Mesothelial cell of epicardium (in vitro differentiated cells): ENCODE data around the gene LPGAT1. TPM values are rescaled to one million over a fixed set of nuclear protein-coding genes. Genes with fewer than 3 reads are reported as not detected.

Experiments
- DNase-seq, 2 experiments: peaks; one replicate each; pipeline ENCODE4 v3.0.0; 2021; ENCODE audit warnings: low spot score in 2 of 2; ENCODE audit not compliant: unreplicated experiment in 2 of 2
- H3K27ac Mint-ChIP-seq: 2 replicates; pipeline ENCODE4 v1.8.0; 2021; ENCODE audit warnings: mixed read lengths
- H3K27me3 Mint-ChIP-seq: 2 replicates; pipeline ENCODE4 v1.8.0; 2021; ENCODE audit warnings: low read depth, mixed read lengths
- H3K36me3 Mint-ChIP-seq: 2 replicates; pipeline ENCODE4 v1.8.0; 2021; ENCODE audit warnings: mixed read lengths
- H3K4me1 Mint-ChIP-seq: 2 replicates; pipeline ENCODE4 v1.8.0; 2021; ENCODE audit warnings: mixed read lengths
- H3K4me3 Mint-ChIP-seq: 2 replicates; pipeline ENCODE4 v1.8.0; 2021; ENCODE audit warnings: mild to moderate bottlenecking, moderate library complexity, mixed read lengths
- H3K9me3 Mint-ChIP-seq: 2 replicates; pipeline ENCODE4 v1.8.0; 2021; ENCODE audit warnings: mixed read lengths
- total RNA-seq: library from RNA; stranded (reverse); gene quantifications from 3 replicates; pipeline ENCODE4 v1.2.1, GENCODE V29; 2021
- TF ChIP-seq, protein P1 (sequence below): fragments of 200-600 bp; sonication (generic); IDR thresholded peaks from one replicate; pipeline ENCODE4 v1.5.0; 2021; ENCODE audit warnings: antibody characterized with exemption; ENCODE audit not compliant: unreplicated experiment

Gene LPGAT1
- total RNA-seq, 1 donor from 2014 or later, result 29.8 TPM

DNA sequence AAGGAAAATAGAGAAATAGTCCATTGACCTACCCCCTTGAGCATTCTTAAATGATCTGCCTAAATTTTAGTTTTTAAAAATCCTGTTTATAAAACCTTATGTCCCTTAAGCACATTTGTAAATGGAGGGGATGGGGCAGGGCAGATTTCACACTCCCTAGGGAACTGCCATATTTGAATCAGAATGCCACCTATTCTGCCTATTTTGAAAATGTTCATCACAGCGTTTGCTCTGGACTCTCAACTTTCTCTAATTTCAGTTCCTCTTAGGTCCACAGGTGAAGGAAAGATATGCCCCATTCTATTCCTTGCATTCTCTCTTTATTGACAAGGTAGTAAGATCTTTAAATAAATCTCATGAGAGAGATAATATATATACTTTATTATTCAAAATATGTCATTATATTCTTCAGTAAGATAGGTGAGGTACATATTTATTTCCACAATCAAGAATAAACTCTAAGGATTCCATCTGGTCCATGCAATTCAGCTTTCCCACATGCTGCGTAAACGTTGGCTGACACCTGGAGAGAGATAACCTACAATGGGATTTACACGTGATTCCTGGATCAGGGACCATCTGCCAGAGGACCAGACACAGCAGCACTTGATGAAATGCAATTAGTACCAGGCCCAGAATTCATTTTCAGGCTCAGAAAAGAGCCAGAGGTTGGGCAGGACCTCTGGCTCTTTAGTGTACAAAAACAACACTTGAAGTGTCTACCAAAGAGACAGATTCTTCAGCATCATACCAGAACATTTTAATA, 1.2 kb upstream of the LPGAT1 start:
- no peaks in the 10 kb centered on the region for H3K36me3 Mint-ChIP-seq
- H3K4me3 Mint-ChIP-seq, result peak overlapping the region; percentile 52
- peaks cover 3% of the 10 kb centered on the region for H3K27me3 Mint-ChIP-seq
- DNase-seq, result no peak
- H3K27ac Mint-ChIP-seq, result no peak overlapping the region
- peaks cover 15% of the 10 kb centered on the region for H3K4me1 Mint-ChIP-seq
- H3K9me3 Mint-ChIP-seq, result no peaks in the 10 kb centered on the region
- TF ChIP-seq, protein P1, sequence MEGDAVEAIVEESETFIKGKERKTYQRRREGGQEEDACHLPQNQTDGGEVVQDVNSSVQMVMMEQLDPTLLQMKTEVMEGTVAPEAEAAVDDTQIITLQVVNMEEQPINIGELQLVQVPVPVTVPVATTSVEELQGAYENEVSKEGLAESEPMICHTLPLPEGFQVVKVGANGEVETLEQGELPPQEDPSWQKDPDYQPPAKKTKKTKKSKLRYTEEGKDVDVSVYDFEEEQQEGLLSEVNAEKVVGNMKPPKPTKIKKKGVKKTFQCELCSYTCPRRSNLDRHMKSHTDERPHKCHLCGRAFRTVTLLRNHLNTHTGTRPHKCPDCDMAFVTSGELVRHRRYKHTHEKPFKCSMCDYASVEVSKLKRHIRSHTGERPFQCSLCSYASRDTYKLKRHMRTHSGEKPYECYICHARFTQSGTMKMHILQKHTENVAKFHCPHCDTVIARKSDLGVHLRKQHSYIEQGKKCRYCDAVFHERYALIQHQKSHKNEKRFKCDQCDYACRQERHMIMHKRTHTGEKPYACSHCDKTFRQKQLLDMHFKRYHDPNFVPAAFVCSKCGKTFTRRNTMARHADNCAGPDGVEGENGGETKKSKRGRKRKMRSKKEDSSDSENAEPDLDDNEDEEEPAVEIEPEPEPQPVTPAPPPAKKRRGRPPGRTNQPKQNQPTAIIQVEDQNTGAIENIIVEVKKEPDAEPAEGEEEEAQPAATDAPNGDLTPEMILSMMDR, result no peak

DNA sequence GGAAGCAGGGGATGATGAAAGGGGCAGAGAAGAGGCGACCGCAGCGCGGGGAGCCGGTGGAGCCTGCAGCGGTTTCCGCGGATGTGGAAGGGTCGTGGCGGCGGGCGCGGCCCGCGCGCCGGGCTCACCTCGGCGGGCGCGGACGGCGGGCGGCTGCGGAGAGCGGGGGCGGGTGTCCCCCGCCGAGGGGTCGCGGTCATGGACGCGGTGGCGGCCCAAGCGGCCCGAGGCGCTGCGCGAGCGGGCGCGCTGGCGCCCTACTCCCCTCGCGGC, 572 bp downstream of the LPGAT1 start:
- peak overlapping the region; percentile 82 for H3K27ac Mint-ChIP-seq
- TF ChIP-seq, protein P1, result no peak
- peak in 1 of 2 experiments; percentile 24 for DNase-seq
- no peaks in the 10 kb centered on the region for H3K36me3 Mint-ChIP-seq
- no peaks in the 10 kb centered on the region for H3K9me3 Mint-ChIP-seq
- H3K4me1 Mint-ChIP-seq, result peaks cover 16% of the 10 kb centered on the region
- peak overlapping the region; percentile 88 for H3K4me3 Mint-ChIP-seq
- H3K27me3 Mint-ChIP-seq, result no peaks in the 10 kb centered on the region

DNA sequence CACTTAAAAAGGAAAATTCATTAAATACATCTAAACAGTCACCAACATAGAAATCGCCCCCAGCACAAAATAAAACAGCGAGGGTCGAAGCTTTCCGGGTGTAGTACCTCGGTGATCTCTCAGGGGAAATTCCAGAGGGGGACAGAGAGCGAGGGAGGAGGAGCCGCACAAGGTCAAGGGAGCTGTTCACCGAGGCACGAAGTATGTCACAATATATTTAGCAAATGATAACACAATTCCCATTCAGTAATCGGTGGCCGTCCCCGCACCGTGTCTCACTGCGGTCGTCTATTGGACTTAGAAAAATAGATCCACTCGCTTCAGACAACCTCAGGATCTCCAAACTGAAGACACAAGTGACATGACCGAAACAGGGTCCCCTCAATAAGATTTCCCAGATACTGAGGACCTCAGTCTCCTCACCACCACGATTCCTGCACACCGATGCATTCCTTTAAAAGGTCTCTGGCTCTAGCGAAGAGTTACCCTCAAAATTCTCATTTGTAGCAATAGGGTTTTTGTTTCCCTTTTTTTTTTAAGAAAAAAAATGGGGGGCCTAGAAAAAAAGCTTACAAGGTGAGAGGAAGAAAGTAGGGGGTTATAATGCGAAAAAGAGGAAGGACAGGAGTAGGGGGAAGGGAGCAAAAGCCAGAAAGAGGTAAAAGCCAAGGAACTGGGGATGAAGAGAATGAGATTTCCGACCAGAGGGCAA, 1.1 kb downstream of the LPGAT1 start:
- Mint-ChIP-seq H3K27ac (peak overlapping the region; percentile 82), H3K36me3 (peaks cover 1% of the 10 kb centered on the region), H3K4me1 (peaks cover 16% of the 10 kb centered on the region), H3K27me3 (no peaks in the 10 kb centered on the region), H3K4me3 (peak overlapping the region; percentile 88), H3K9me3 (no peaks in the 10 kb centered on the region)
- no peak for DNase-seq
- TF ChIP-seq, protein P1, result no peak

DNA sequence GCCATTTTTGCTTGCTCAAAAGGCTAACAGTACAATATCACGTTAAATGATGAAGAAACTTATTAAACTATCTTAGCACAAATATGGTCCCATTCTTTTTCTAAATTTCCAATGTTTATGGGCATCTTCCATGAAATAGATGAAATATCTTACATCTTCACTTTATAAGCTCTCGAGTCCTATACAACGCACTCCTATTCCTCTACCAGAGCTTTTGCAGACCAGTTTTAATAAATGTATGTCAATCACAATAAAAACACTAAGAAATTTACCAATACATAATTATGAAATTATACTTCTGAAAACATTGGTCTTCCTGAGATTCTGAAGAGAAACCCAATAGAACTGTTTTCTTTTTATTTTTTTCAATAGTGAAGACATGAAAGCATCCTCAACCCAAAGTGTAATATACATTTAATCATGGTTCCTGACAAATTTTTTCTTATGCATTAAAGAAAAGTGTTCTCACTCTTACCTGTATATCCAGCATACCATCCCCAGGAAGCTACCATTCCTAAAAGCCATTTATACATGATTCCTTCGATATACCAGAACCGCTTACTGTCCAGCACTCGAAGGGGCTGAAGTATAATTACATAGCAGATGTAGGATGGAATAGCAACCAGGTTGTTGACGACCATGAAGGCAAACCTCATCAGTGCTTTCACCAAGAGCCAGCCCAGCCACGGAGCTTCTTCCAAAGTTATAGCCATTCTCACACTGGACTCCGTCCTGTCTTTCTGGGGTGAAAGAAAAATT, 1.8 kb downstream of the LPGAT1 start:
- H3K27ac Mint-ChIP-seq, result peak overlapping the region; percentile 82
- TF ChIP-seq, protein P1, result no peak

DNA sequence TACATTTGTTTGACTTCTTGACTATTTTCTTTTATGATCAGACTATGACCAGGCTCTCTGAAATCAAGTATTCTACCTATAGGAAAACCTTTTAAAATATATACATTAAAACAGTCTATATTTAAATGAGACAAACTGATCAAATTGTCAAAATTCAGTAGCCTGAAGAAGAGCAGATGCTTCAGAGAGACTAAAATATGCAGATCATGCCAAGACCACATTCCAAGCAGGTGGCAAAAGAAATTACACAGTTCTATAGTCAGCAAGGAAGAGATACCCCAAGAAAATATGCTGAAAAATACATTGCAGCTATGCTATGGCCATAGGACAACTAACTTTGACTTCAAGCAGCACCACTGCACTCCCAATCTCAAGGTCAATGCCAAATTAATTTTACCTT, 3.5 kb downstream of the LPGAT1 start:
- H3K27ac Mint-ChIP-seq, result no peak overlapping the region
- no peak overlapping the region for H3K4me3 Mint-ChIP-seq
- H3K9me3 Mint-ChIP-seq, result no peaks in the 10 kb centered on the region
- peaks cover 16% of the 10 kb centered on the region for H3K4me1 Mint-ChIP-seq
- H3K27me3 Mint-ChIP-seq, result no peaks in the 10 kb centered on the region
- peaks cover 6% of the 10 kb centered on the region for H3K36me3 Mint-ChIP-seq
- TF ChIP-seq, protein P1, result no peak
- no peak for DNase-seq

More for the DNA sequence above, 1.8 kb downstream of the LPGAT1 start:
- Mint-ChIP-seq H3K4me3 (peak overlapping the region; percentile 88), H3K9me3 (no peaks in the 10 kb centered on the region), H3K4me1 (peaks cover 16% of the 10 kb centered on the region), H3K36me3 (peaks cover 1% of the 10 kb centered on the region), H3K27me3 (no peaks in the 10 kb centered on the region)
- DNase-seq, result no peak
